Activated CD4-positive, CD25-positive, alpha-beta regulatory T cell treated with anti-CD3 and anti-CD28 coated beads, Interleukin-2, amount 50 U/mL, for 24 hours (primary cell): ENCODE data around the gene HSD17B3.

ENCODE experiments used
- ATAC-seq, 2 donors: fragments of 150-1000 bp; cut with Tn5 transposase; one replicate each; pipeline ENCODE4 v1.10.0; 2021; ENCODE audit warnings: mild to moderate bottlenecking in 1 of 2, moderate library complexity in 1 of 2

The HSD17B3 gene

DNA sequence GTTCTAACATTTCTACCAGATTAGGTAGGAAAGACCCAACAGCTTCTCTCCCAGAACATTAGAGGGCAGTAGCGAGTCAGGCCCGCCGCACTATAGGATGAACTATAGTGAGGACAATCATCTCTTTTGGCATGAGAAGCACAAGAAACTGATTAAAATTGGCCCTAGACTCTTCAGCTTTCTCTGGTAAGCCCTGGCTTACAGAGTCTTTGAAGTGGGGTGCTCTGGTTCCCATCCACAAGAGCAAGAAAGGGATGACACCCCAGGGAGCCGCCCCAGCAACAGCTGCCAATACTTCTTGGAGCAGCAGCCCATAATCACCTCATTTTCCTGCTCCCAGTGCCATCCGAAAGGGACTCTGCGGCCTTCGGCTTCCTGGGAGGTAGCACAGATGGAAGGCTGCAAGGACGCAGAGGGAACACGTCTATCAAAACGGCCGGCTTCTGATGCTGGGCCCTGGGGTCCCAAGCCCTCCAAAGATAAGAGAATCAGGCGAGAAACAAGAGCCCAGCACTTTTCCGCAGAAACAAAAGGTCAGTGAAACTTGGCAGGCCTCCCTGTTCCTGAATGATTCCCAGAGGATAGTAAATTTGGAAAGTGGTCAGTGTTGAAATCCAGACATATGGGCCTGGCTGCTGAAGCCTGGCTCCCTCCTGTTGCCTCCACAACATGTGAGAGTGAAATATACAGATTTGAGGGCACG is 69.3 kb downstream of the HSD17B3 start:
- peak in 1 of 2 donors; percentile 46 for ATAC-seq

DNA sequence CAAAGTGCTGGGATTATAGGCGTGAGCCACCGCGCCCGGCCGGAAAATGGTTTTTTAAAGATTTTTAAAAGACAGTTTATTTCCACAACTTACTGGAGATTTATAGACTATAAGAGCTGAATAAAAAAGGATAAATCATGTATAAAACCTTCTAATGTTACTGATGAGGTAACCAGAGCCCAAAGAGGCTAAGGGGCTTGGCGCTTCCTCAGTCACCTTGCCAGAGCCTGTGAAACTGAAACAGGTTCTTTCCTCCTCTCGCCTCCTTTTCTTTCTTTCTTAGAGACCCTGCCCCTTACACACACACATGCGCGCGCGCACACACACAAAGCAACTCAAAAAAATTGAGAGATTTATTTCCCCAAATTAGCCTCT is 69.8 kb downstream of the HSD17B3 start:
- ATAC-seq: no peak

DNA sequence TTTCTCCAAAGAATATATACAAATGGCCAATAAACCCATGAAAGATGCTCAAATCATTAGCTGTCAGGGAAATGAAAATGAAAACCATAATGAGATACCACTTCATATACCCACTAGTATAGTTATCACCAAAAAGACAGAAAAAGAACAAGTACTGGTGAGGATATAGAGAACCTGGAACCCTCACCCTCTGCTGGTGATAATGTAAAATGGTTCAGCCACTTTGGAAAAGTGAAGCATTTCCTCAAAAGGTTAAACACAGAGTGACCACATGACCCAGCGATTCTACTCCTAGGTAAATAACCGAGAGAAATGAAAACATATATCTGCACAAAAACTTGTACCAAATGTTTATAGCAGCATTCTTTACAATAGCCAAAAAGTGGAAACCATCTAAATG is 72.0 kb downstream of the HSD17B3 start:
- ATAC-seq: no peak

DNA sequence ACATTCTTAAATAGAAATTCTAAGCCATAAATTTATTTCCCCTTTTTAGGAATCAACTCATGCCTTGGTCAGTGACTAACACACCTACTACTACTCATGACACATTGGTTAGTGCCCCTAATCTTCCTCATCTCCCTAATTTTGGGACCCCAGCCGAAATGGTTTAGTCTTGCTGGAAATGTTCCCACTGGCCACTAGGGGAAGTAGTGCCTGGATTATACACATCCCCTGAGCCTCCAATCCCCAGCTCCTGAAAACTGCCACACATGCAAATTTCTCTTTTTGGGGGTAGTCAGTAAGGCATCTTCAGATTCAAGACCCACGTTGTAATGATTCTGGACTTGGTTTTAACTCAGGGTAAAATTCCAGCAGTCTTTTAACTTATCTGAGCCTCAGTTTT is 79.8 kb downstream of the HSD17B3 start:
- ATAC-seq: no peak

DNA sequence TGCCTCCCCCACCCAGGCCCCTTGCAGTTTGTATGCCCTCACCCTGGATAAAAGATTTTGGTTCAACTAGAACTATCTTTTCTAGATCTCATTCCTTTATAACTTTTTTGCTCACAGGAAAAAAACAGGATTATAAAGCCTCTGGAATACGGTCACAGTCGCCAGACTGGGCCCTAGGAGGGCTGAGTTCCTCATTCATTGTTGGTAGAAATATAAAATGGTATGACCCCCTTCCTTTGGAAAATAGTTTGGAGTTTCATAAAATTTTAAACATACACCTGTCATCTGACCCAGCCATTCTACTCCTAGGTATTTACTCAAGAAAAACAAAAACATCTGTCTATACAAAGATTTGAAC is 82.1 kb downstream of the HSD17B3 start:
- ATAC-seq: no peak

DNA sequence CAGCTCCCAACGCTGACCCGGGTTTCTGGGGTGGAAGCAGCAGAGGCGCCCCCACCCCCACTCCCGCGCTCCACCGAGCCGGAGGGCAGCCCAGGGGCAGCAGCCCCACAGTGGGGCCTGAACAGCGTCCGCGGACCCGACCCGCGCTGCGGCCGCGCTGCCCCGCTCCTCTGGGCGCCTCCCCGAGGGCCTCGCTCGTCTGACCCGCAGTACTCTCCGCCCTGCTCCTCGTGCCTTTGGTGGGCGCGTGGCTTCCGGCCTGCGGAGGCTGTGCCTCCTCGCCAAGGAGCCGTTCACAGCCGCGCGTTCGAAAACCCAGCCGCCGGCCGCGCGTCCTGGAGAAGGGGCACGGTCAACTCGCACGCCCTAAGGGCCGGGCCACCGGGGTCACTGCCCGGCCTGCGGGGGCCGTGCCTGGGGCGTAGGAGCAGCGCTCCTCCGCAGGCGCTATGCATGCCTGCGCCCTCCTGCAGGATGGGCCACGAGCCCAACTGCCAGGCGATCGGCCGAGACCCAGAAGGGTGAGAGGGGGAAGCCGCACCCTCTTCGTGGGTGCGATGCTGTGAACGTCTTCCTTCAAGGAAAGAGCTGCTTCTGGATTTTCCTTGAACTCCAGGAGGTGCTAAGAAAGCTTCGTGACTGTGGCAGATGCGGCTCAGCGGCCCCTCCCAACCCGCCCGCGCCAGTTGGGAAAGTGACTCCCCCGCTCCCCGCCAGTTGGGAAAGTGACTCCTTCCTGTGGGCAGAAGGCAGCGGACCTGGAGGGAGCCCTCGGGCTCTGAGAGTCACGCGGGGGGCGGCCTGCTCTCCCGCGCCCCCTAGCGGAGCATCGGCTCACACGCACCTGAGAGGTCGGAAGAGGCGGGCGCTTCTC is 82.7 kb downstream of the HSD17B3 start:
- ATAC-seq: peak in 1 of 2 donors; percentile 39

DNA sequence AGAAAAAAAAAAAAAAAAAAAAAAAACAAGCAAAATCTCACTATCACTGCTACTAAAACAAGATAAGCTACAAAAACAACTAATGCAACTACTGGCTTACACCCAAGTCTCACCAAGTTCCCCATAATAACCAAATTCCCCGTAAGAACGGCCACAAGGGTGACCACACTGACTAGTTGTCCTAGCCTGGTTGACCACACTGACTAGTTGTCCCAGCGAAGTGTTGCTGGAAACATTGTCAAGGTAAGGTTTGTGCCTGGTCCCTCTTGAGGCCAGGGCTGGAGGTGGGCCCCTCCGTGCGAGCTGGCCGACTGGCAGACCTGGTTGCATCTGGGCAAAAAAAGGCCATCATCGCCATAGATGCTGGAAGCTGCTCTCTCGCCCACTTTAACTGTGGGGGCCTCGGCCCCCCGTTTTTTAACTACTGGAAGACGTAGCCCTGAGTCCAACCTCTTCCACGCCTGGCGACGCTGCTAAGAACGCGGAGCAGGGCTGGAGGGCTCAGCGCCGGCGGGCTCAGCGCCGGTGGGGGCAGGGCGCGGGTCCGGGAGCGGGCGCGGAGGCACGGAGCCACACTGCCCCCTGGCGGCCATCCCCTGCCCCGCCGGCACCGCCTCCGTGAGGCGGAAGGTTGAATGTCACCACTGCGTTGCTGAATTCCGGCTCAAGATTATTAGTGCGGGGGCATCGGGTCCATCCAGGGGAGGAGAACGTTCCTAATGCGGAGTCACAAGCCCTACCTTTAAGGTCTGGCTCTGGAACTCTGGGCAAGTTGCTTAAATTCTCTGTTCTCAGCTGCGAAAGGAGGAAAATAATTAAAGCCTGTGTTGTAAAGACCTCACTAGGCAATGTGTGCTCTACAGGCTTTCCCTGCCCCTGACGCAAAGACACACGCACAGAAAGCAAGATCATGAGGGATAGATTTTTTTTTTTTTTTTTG is 84.0 kb downstream of the HSD17B3 start:
- ATAC-seq: peak; percentile 85 to 87

DNA sequence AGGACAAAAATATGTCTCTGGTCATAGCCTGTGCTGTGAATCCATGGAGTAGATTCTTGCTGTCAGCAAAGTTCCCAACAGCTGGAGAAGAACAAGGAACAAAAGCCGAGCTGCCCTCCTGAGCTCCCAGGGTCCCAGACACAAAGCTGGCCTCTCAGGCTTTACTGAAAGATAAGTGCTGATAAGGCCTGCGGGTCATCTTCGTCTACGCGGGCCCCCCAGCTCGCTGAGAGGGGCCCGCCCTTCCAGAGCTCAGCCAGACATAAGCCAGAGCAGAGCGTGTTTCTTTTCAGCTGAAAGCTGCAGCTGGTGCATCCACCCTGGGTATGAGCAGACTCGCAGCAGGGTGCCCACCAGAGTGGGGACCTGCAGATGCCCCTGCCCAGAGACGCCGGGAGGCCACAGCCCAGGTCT is 84.7 kb downstream of the HSD17B3 start:
- no peak for ATAC-seq

DNA sequence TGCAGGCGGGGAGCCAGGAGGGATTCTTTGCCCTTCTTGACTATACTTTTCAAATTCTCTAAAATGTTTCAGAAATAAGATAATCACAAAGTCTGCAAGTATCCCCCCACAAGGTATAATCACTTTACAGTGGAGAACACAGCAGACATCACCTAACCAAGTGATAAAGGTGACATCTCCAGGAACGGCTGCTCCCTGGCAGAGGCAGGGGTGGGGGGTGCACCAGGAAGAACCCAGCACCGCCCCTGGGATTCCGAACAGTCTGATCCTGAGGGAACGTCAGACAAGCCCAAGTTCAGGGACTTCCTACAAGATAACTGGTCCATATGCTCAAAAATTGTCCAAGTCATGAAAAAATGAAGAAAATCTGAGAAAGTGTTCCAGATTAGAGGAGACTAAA is 85.4 kb downstream of the HSD17B3 start:
- ATAC-seq: no peak

DNA sequence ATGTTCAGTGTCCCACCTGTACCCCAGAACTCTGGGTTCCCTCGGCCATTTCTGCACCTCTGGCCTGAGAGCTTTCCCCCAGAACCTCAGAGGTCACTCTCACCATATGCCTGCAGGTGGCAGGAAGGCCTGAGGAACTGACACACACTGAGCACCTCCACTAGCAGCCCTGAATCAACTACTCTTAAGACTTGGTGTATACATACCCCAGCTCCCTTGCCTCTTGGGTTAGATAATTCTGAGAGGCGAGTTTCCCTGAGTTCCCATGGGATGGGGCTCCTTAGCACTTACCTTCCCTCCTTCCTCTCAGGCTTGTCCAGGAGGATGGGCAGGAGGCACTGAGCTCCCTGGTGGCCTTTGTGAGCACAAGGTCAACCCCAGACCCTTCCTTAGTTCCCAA is 86.1 kb downstream of the HSD17B3 start:
- ATAC-seq: no peak

DNA sequence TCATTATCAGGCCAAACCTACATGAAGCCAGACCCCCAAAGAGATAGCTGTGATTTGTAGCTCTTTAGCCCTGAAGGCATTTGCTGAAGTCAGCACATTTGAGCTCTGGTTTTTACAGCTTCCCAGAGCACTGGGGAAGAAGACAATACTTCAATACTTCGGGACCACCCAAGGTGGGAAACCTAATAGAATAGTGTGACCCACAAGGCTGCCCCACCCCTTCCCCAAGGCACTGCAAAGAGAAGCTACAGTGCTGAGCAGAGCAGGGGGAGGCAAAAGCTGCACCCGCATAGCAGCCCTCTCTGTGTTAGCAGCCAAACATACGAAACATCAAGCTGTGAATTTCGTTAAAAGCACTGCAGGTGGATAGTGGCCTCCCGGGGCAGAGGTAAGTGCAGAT is 87.3 kb downstream of the HSD17B3 start:
- ATAC-seq: no peak

DNA sequence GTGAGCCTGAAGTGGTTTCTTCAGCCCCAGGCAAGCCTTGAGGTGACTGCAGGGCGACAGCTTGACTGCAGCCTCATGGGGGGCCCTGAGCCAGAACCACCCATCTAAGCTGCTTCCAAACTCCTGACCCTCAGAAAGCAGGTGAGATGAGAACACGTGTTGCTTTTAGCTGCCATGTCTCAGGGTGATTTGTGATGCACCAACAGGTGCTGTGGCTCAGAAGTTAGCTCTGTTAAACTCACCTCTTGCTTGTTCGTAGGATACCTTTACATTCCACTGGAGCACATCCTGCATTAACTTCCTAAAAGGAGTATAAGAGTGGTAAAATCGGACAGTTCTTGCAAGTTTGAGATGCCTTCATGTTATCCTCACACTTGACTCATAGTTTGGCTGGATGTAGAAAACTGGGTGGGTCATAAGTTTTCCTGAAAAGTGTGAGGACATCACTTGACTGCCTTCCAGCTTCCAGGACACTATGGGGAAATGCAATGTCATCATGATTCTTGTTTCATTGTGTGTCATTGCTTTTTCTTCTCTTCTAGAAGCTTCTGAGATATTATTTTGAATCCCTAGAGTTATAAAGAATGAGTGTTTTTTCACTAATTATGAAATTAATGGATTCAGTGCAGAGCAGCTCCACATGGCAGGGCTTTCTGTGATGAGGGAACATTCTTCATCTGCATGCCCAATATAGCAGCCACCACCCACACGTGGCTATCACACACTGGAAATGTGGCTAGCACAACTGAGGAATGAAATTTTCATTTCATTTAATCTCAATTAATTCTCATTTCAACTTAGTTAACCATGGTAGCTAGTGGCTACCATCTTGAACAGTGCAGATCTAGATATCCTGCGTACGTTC is 92.3 kb downstream of the HSD17B3 start:
- ATAC-seq: no peak

DNA sequence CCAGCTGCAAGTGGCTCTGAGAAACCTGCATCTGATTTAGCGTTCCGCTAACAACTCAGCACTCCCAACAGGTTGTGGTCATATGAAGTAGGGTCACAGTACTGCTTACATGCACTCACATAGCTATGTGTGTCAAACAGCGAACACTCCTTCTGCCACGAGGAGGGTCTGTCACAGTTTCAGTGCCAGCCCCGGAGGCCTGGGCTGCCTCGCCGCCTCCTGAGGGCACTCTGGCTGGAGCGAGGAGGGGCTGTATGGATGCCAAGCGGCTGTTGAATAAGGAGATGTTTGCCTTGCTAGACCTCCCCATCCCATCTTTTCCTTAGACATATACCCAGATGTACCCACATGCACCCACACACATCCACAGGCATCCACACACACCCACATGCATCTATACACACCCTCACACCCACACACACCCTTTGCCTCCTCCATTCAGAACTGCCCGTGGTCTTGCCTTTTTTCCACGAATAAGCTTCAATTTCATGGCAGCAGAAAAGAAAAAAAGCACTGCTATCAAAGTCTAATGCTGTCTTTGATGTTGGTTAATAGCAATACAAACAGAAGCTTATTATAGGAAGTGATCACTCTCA is 95.7 kb downstream of the HSD17B3 start:
- ATAC-seq: no peak

DNA sequence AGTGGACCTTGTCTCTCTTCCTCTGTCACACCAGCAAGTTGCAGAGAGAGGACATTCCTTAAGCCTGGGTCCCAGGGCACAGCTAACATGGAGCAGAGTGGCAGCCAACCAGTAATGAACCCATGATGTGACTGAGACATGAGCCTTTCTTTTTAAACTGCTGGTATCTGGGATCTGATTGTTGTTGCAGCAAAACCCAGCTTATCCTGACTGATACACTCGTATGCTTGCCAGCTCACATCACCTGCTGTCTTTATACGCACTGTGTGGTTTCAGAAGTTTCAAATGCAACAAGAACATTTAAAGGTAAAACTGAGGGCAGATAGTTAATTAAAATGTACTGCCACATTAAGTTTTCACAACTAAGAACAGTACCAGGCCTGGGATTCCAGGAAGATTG is 97.1 kb downstream of the HSD17B3 start:
- no peak for ATAC-seq

DNA sequence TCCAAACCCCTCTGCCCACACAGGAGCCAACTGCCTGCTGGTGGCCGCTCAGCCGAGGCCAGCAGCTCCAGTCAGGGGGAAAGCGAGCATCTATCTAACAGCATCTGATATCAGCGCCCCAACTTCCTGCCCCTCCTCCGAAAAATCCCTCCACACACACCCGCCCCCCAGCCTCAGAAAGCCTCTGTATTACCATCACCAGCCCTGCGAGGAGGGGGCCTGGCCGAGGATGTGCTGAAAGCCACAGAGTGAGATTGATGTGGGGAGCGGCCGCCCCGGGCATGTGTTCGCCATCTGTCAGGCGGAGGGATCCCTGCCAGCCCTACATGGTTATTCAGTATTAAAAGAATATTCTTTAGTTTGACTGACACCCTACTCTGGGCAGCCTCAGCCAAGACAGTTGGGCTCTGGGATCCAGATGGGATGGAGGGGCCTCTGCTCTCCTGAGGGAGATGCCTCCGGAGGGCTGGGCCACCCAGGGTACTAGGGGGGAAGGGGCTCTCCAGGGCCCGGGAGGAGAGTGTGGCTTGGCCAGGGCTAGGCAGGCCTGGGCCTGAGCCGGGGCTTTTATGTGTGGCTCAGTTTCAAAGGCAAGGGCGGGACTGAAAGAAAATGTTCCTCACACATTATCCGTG is 98.0 kb downstream of the HSD17B3 start:
- ATAC-seq: no peak

DNA sequence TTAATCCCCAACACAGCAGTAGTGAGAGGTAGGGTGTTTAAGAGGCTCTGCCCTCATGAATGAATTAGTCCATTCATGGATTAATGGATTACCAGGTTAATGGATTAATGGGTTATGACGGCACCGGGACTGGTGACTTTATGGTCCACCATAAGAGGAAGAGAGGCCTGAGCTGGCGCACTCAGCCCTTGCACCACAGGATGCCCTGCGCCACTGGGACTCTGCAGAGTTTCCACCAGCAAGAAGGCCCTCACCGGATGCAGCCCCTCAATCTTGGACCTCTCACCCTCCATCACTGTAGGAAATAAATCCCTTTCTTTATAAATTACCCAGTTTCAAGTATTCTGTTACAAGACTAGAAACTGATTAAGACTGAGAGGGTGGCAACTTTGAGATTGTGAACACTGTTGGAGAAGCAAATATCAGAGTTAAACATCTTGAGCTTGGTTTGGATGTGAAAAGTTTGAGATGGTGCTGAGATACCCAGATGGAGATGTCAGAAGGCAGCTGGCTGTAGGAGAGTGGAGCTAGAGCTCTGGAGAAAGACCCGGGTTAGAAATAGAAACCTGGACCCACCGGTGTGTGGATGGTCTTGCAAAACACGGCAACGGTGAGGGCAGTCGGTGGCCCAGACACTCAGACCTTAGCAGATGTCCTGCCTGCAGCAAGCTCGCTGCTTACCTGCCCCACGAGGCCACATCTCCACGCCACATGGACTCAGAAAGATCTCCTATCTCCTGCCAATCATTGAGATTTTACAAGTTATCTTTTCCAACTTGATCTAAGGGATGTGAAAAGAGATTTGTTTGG is 98.8 kb downstream of the HSD17B3 start:
- no peak for ATAC-seq

DNA sequence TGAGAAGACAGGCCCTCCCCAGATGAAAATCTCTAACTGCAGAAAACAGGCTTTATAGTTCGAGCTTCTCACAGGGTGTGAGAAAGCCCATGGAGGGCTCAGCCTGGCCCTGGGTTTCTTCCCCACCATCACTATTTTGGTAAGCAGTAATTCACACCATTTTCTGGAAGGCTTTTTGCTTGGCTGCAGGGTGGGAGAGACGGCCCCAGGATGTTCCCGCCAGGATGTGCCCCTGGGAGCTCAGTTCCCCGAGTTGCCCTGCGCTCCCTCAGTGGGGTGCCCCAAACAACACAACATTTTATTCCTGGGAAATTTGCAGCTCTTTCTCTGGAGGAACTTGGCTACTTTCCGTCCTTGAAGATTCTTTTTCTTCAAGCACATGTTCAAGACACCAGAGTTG is 100.8 kb downstream of the HSD17B3 start:
- ATAC-seq: no peak

DNA sequence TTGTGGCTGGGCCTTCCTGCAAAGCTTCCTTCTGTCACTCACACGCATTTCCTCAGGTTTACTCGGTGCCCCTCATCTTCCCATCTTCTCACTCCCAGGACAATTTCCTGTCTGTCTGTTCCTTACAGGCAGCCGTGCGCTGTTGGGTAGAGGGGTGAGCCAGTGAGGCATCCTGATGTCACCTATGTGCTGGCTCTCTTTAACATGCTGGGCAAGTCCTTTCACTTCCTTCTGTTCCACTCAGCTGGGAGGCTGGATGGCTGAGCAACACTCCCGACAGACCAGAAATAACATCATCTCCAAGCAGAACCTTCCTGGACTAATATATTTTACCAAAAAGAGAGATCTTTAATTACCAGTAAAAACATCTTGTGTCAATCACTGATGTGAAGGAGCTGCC is 103.0 kb downstream of the HSD17B3 start:
- no peak for ATAC-seq

DNA sequence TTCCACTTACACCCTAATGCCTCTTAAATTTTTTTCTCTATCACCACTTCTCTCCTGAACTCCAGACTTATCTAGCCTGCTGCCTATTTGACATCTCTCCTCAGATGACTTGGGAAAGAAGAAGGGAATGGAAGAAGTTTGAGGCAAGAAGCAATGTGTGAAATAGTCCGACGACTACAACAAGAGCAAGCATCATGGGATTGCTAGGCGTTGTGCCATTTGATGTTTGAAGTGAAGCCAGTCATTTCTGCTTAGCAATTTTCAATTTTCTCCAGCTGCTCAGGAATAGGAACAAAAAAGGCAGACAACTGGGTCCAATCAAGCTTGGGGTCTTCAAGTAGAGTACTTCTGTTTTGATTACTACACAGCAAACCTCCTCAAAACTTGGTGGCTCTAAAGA is 106.4 kb downstream of the HSD17B3 start:
- no peak for ATAC-seq

DNA sequence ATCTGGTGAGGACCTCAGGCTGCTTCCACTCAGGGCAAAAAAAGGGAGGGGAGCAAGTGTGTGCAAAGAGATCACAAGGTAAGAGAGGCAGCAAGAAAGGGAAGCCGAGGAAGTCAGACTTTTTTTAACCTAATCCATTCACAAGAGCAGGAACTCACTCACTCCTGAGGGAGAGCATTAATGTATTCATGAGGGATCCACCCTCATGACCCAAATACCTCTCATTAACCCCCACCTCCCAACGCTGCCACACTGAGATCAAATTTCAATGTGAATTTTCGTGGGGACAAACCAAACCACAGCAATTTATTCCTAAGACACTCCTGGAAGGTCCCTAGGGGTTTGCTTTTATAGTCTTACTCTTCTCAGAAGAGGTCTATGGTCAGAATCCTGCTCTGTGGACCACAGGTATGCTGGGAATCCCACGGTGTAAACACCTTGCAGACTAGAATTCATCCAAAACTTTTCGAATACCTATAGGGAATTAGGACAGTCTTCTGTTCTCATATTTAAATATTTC is 108.7 kb downstream of the HSD17B3 start:
- no peak for ATAC-seq
